ENCODE data around the gene KTI12.
"Not testable (repeated sequence)": the region's sequence is repeated elsewhere in the genome, so short reads cannot be mapped to it uniquely, and the experiment has no call there.

The KTI12 gene

DNA sequence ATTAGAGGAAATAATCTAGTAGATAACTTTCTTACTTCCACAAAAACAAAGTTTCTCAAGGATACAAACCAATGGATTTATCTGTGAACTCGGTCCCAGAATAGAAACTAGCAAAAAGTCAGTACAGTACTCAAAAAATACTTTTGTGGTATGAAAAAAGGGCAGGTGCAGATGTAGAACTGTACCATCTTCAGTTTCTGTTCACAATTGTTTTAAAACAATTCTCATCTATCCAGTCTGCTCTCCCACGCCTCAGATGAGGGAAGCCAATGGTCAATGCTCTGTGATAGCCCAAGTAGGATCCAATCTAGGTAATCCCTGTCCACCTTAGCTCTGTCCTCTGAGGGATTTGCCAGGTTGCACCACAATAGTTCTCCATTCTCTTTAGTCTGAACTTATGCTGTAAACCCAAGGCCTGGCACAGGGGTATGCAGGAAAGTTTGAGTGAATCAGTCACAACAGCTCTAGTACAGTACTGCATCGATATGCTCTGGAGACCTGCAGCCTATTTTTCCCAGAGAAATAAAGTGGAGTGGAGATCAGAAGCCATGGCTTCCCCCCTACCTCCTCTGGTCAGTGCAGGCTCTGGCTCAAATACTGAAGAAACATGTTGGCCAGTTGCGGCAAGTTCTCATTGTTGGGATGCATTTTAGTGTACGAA is 1.4 kb downstream of the KTI12 start:
- CTCF ChIA-PET, result interaction anchor here (1.3 kb wide), 1 partner anchor 14 kb away, joined by 4 read pairs; no protein-coding TSS in a partner anchor

GRCh38 chr1:52028839-52029238 is 4.8 kb downstream of the KTI12 start:
- CTCF ChIA-PET, result interaction anchor here (1.1 to 1.9 kb wide), 3 partner anchors 23 to 42 kb away, joined by 3 to 6 read pairs (median 3); partner anchors contain the start of genes BTF3L4 and TXNDC12
- DNase-seq (ENCODE audit: extremely low spot score), result not testable (repeated sequence)
- POLR2A ChIA-PET, result interaction anchor here (0.6 kb wide), 1 partner anchor 695 kb away, joined by 3 read pairs; no protein-coding TSS in a partner anchor

More for the DNA sequence above, 1.4 kb downstream of the KTI12 start:
- no peak for TF ChIP-seq CTCF (IDR thresholded peaks at IDR 0.05; ENCODE audit: control extremely low read depth, extremely low read depth, low read depth, missing control alignments)
- POLR2A ChIA-PET, result interaction anchor here (0.6 kb wide), 1 partner anchor 29 kb away, joined by 3 read pairs; no protein-coding TSS in a partner anchor
- peak; percentile 35 for DNase-seq (ENCODE audit: extremely low spot score)

- ChIA-PET CTCF (interaction anchor here (1.1 kb wide), 1 partner anchor 23 kb away, joined by 3 read pairs; no protein-coding TSS in a partner anchor), POLR2A (interaction anchor here (0.6 kb wide), 1 partner anchor 696 kb away, joined by 3 read pairs; no protein-coding TSS in a partner anchor)
- no peak for DNase-seq (ENCODE audit: extremely low spot score)
- no peak for TF ChIP-seq CTCF (IDR thresholded peaks at IDR 0.05; ENCODE audit: control extremely low read depth, extremely low read depth, low read depth, missing control alignments)
Measured at GRCh38 chr1:52028328-52028727, 5.3 kb downstream of the KTI12 start.

GRCh38 chr1:52026278-52026677 is 7.3 kb downstream of the KTI12 start:
- no peak for TF ChIP-seq CTCF (IDR thresholded peaks at IDR 0.05; ENCODE audit: control extremely low read depth, extremely low read depth, low read depth, missing control alignments)
- POLR2A ChIA-PET, result no interaction called here
- no peak for DNase-seq (ENCODE audit: extremely low spot score)
- CTCF ChIA-PET, result no interaction called here

DNA sequence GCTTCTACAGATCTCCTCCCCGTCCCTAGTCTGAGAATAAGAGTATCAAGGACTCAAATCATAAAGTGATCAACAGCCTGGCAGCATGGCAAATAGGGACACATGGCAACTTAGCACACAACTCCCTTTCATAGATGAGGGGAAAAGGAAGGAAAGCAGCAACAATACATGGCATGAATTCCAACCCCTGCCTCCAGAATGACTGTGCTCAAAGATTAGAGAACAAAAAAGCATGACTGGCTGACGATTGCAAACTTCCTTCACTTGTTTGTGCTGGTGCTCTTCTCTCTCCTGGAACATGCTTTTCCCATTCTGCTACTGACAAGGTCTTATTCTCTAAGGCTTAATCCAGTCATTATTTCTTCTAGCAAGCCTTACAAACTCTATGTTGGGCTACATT is 11.5 kb downstream of the KTI12 start:
- POLR2A ChIA-PET, result no interaction called here
- DNase-seq (ENCODE audit: extremely low spot score), result no peak
- no peak for TF ChIP-seq CTCF (IDR thresholded peaks at IDR 0.05; ENCODE audit: control extremely low read depth, extremely low read depth, low read depth, missing control alignments)
- CTCF ChIA-PET, result interaction anchor here (1.2 to 1.6 kb wide), 2 partner anchors 15 to 126 kb away, joined by 3 to 4 read pairs; no protein-coding TSS in a partner anchor

DNA sequence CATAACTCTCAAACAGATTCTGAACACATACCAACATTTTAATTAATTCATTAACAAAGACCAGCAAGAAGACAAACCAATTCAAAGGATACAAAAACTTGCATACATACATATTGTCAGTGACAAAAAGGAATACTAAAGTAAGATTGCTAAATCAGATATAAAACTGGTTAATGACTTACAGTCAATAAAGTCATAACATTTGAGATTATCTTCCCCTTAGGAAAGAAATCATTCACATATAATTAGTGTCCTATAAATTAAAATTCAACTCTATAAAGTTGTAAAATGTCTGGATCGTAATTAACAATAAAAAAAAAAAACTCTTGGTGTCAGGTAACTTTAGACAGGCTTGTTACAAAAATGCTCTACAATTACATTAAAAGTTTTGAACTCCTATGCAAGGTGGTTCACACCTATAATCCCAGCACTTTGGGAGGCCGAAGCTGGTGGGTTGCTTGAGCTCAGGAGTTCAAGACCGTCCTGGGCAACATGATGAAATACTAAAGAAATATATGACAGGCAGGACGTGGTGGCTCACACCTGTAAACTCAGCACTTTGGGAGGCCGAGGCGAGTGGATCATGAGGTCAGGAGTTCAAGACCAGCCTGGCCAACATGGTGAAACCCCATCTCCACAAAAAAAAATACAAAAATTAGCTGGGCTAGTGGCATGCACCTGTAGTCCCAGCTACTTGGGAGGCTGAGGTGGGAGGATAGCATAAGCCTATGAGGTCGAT is 25.4 kb downstream of the KTI12 start:
- ChIA-PET POLR2A (no interaction called here), CTCF (interaction anchor here (1.1 kb wide), 1 partner anchor 9 kb away, joined by 3 read pairs; no protein-coding TSS in a partner anchor)
- no peak for DNase-seq (ENCODE audit: extremely low spot score)
- no peak for TF ChIP-seq CTCF (IDR thresholded peaks at IDR 0.05; ENCODE audit: control extremely low read depth, extremely low read depth, low read depth, missing control alignments)
